Lower leg skin (tissue), 4 donors: ENCODE results near the gene NCOA4. TPM values are rescaled to one million over a fixed set of nuclear protein-coding genes. Genes with fewer than 3 reads are reported as not detected.
"Not testable (repeated sequence)": the region's sequence is repeated elsewhere in the genome, so short reads cannot be mapped to it uniquely, and the experiment has no call there.

Experiments used
- DNase-seq, 2 donors: peaks; one replicate each; pipeline ENCODE4 v3.0.0-alpha.2; 2019; ENCODE audit warnings: low spot score in 2 of 2
- H3K4me3 ChIP-seq: fragments of 200-600 bp; sonication (generic); 2 replicates; pipeline ENCODE4 v1.5.1; 2017; ENCODE audit warnings: mild to moderate bottlenecking, low read depth; ENCODE audit not compliant: poor library complexity, severe bottlenecking
- CTCF ChIP-seq, 3 donors: fragments of 450-650 bp; IDR thresholded peaks; one replicate each; pipeline ENCODE4 v1.5.1; 2016; ENCODE audit warnings: antibody characterized with exemption in 3 of 3, mild to moderate bottlenecking in 3 of 3, moderate library complexity in 2 of 3
- POLR2A ChIP-seq, 2 donors: fragments of 450-650 bp; IDR thresholded peaks; one replicate each; pipeline ENCODE4 v1.6.1; 2016 to 2017; ENCODE audit warnings: antibody characterized with exemption in 2 of 2, mild to moderate bottlenecking in 1 of 2, moderate library complexity in 1 of 2
- WGBS, 2 donors: methylation state at CpG; one replicate each; pipeline ENCODE4 v1.1.5; 2018; 5-methylcytosine and 5-hydroxymethylcytosine counted together
- intact Hi-C: fragments of 100-400 bp; cut with DNase I; formaldehyde crosslinking; loops from one replicate; pipeline ENCODE4 v1.15.0; 2023; ENCODE audit warnings: low total_unique reads
- total RNA-seq, 4 donors: library from RNA; depleted of rRNA; stranded (reverse); fragments of >200 nt; gene quantifications; one replicate each; pipeline ENCODE4 v1.1.0, GENCODE V29; 2016

NCOA4 gene
- total RNA-seq, 4 donors from 2014 or later: 108 to 176 (median 145) TPM

GRCh38 chr10:46055771-46056170 is 25.3 kb upstream of the NCOA4 start:
- 80 to 83% methylated on average over 4 of the region's 4 CpGs for WGBS, 2 donors
- H3K4me3 ChIP-seq: no peak overlapping the region
- peak in 1 of 2 donors; percentile 63 for DNase-seq
- intact Hi-C loops: no loop called here
- TF ChIP-seq CTCF (IDR thresholded peaks at IDR 0.05) (no peak), POLR2A (IDR thresholded peaks at IDR 0.05) (no peak)

- TF ChIP-seq POLR2A (IDR thresholded peaks at IDR 0.05) (no peak), CTCF (IDR thresholded peaks at IDR 0.05) (no peak)
- 49 to 50% methylated on average over 9 of the region's 9 CpGs for WGBS, 2 donors
- no peak overlapping the region for H3K4me3 ChIP-seq
- intact Hi-C loops: no loop called here
- DNase-seq: no peak
Measured at GRCh38 chr10:46053534-46054434, 23.4 kb upstream of the NCOA4 start.

- intact Hi-C loops: no loop called here
- TF ChIP-seq POLR2A (IDR thresholded peaks at IDR 0.05): no peak
- DNase-seq: no peak
- 55 to 75% methylated on average over 6 of the region's 6 CpGs for WGBS, 2 donors
- H3K4me3 ChIP-seq: no peak overlapping the region
Measured at GRCh38 chr10:46052791-46053375, 22.5 kb upstream of the NCOA4 start.

GRCh38 chr10:46052057-46052790 is 21.8 kb upstream of the NCOA4 start:
- no peak overlapping the region for H3K4me3 ChIP-seq
- peak in 1 of 2 donors; percentile 23 for DNase-seq
- TF ChIP-seq POLR2A (IDR thresholded peaks at IDR 0.05): no peak
- WGBS, 2 donors: 61 to 64% methylated on average over 7 of the region's 7 CpGs
- intact Hi-C loops: no loop called here

GRCh38 chr10:46050941-46051623 is 20.7 kb upstream of the NCOA4 start:
- TF ChIP-seq CTCF (IDR thresholded peaks at IDR 0.05) (no peak), POLR2A (IDR thresholded peaks at IDR 0.05) (no peak)
- DNase-seq: no peak
- intact Hi-C loops: no loop called here
- 36 to 57% methylated on average over 11 of the region's 11 CpGs for WGBS, 2 donors
- no peak overlapping the region for H3K4me3 ChIP-seq

- H3K4me3 ChIP-seq, DNase-seq, intact Hi-C loops: not testable (repeated sequence)
- WGBS, 2 donors: 95% methylated on average over 11 of the region's 11 CpGs
Measured at GRCh38 chr10:46049497-46049831, 19.0 kb upstream of the NCOA4 start.

GRCh38 chr10:46048152-46048551 is 17.7 kb upstream of the NCOA4 start:
- intact Hi-C loops: no loop called here
- 15 to 44% methylated on average over 2 of the region's 2 CpGs for WGBS, 2 donors
- no peak overlapping the region for H3K4me3 ChIP-seq
- TF ChIP-seq CTCF (IDR thresholded peaks at IDR 0.05) (no peak), POLR2A (IDR thresholded peaks at IDR 0.05) (no peak)
- DNase-seq: no peak
